ENCODE results near the gene RSPH9.

The RSPH9 gene

GRCh38 chr6:43710576-43710975 lies 65.7 kb downstream of the RSPH9 start:
- DNase-seq (ENCODE audit: low spot score), result no peak

GRCh38 chr6:43712579-43712978 lies 67.7 kb downstream of the RSPH9 start:
- DNase-seq (ENCODE audit: low spot score), result no peak

- no peak for DNase-seq (ENCODE audit: low spot score)
Measured at GRCh38 chr6:43713643-43714310, 68.9 kb downstream of the RSPH9 start.

DNA sequence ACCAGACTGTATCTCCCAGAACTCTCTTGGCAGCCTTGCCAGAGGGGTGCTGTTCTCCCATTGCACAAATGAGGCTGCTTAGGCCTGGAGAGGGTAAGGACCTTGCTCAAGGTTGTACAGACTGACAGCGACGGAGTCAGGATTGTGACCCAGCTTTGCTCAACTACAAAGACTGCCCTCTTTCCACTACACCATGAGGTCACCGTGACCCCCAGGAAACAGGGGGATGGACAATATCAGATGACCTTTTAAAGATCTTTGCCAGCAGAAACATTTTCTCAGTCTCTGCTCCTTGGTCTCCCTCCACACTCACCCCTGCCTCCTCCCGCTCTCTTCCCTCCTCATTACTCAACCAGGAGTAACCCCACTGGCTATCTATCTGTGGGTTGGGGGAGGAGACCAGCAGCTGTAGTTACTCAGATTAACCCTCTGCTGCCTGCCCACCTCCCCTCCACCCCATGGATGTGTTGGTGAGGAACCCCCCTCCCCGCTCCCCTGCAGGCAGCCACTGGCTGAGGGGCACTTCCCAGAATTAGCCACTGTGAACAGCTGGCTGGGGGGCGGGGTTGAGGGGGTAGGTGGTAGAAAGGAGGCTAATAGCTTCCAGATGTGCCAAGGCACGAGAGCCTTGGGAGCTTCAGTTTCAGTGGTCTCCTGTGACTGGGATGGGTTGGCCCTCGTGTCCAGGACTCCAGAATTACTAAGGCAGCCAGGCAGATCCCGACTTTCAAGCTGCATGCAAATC lies 69.6 kb downstream of the RSPH9 start:
- no peak for DNase-seq (ENCODE audit: low spot score)

DNA sequence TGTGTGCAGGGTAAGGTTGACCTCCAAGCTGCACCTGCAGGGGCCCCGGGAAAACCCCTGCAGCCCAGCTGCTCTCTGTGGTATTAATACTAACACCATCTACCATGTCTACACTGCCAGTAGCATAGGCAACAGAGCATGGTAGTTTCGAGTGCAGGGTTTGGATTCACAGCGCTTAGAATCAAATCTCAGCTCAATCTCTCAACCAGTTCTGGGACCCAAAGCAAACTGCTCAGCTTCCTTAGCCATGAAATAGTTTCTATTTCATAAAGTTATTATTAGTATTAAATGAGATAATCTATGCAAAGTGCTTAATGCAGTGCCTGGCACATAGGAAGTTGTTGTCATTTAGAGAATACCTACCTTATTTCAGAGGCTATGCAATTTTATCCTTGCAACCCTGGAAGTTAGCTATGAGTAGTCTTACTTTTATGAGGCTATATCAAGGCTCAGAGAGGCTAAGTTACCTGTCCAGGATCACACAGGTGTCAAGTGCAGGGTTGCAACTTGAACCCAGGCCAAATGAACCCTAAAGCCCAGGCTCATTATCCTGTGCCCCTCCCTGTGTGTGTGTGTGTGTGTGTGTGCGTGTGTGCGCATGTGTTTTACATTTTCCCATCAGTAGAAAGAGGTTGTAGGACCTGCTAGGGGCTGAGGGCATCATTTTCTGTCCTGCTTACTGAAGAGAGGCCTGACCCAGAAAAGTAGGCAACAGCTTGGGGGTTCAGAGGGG lies 70.4 kb downstream of the RSPH9 start:
- DNase-seq (ENCODE audit: low spot score), result no peak

- no peak for DNase-seq (ENCODE audit: low spot score)
Measured at GRCh38 chr6:43716099-43716498, 71.3 kb downstream of the RSPH9 start.

GRCh38 chr6:43717389-43717788 lies 72.6 kb downstream of the RSPH9 start:
- no peak for DNase-seq (ENCODE audit: low spot score)

GRCh38 chr6:43717822-43718221 lies 73.0 kb downstream of the RSPH9 start:
- DNase-seq (ENCODE audit: low spot score), result no peak

DNA sequence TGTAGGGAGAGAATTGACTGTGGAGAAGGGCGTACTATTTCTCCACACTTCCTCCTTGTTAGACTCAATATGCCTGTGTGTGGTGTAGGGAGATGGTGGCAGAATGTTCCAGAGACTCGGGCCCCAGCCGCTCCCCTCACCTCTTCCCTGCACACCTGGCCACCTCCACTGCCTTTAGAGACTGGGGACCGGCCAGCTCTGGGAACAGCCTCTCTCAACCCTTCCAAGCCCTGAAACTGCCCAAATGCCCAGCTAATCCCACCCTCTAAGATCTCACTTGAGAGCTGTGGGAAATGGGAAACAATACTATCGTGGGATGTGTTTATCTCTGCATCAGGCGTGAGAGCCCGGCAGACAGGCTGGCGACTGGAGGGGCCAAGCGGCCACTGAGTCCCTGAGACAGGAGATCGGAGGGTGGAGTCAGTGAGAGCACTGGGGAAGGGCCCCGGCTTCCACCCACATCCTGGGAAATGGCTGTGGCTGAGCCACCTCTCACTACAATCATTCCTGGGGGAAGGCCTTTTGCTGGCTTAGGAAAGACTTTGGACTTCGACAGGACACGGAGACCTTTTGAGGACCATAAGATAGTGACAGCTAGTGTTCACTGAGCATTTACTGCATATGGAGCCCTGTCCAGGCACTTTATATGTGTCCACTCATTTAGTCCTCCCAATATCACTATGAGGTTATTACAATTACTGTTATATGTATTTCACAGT lies 73.7 kb downstream of the RSPH9 start:
- no peak for DNase-seq (ENCODE audit: low spot score)

GRCh38 chr6:43719511-43719910 lies 74.7 kb downstream of the RSPH9 start:
- DNase-seq (ENCODE audit: low spot score), result no peak

DNA sequence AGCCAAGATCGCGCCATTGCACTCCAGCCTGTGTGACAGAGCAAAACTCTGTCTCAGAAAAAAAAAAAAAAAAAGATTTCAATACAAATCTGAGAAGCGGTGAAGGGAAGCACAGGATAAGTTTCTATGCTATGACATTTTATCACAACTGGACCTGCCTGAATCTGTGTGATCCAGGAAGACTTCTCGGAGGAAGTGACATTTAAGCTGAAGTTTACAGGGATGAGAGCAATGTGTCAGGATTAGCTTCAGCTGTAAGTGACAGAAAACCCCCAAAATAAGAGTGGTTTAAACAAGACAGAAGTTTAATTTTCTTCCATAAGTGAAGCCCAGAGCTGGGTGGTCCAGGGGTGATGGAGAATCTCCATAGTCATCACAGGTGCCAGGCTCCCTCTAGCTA lies 76.2 kb downstream of the RSPH9 start:
- no peak for DNase-seq (ENCODE audit: low spot score)
